ENCODE measurements around the gene CAVIN2. TPM values are rescaled to one million over a fixed set of nuclear protein-coding genes. Genes with fewer than 3 reads are reported as not detected.

The CAVIN2 gene
- total and polyA plus RNA-seq, 8 donors, result 73.6 to 129 (median 104) TPM

DNA sequence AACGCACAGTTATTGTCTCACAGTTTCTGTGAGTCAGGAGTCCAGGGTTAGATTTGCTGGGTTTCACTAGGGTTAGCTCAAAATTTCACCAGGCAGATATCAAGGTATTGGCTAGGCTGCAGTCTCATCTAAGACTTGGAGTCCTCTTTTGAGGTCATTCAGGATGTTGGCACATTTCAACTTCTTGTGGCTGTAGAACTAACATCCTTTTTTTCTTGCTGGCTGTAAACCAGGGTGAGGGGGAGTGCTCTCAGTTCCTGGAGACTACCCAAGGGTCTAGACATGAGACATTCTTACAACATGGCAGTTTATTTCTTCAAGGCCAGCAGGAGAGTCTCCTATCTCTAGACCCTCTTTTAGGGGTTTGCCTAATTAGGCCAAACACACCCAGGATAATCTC lies 12.8 kb upstream of the CAVIN2 start:
- Histone ChIP-seq H3K9me3 (no peaks in the 10 kb centered on the region), H3K27me3 (no peaks in the 10 kb centered on the region), H3K4me1 (peaks cover 1% of the 10 kb centered on the region in 2 donors), H3K27ac (no peak overlapping the region), H3K36me3 (no peaks in the 10 kb centered on the region), H3K4me3 (no peak overlapping the region)
- intact Hi-C loops (cut with DNase I), result no loop called here
- TF ChIP-seq, protein P1, sequence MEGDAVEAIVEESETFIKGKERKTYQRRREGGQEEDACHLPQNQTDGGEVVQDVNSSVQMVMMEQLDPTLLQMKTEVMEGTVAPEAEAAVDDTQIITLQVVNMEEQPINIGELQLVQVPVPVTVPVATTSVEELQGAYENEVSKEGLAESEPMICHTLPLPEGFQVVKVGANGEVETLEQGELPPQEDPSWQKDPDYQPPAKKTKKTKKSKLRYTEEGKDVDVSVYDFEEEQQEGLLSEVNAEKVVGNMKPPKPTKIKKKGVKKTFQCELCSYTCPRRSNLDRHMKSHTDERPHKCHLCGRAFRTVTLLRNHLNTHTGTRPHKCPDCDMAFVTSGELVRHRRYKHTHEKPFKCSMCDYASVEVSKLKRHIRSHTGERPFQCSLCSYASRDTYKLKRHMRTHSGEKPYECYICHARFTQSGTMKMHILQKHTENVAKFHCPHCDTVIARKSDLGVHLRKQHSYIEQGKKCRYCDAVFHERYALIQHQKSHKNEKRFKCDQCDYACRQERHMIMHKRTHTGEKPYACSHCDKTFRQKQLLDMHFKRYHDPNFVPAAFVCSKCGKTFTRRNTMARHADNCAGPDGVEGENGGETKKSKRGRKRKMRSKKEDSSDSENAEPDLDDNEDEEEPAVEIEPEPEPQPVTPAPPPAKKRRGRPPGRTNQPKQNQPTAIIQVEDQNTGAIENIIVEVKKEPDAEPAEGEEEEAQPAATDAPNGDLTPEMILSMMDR (IDR thresholded peaks at IDR 0.05), result no peak
- DNase-seq, result no peak
- ATAC-seq, result no peak

DNA sequence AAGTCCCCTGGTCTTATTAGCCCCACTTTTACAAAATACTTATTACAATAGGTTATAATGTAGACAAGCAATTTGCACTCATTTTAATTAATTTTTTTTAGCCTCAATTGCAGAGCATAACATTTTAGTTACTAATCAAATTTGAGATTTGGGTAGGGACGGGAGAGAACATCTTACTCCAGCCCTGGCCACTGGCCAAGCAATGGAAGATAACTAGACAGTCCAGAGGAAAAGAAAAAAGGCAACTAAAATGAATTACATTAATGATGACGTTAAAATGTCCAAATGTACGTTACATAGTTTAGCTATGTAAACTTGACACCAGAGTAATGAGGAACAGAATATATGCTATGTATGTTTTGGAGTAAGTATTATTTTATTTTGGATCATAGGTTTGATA lies 11.0 kb upstream of the CAVIN2 start:
- no peak overlapping the region for H3K4me3 ChIP-seq
- ATAC-seq, result no peak
- intact Hi-C loops (cut with DNase I), result no loop called here
- no peaks in the 10 kb centered on the region for H3K27me3 ChIP-seq
- DNase-seq, result no peak
- no peaks in the 10 kb centered on the region for H3K9me3 ChIP-seq
- peaks cover 0 to 6% of the 10 kb centered on the region in 2 donors for H3K4me1 ChIP-seq
- no peak overlapping the region for H3K27ac ChIP-seq
- H3K36me3 ChIP-seq, result no peaks in the 10 kb centered on the region
- TF ChIP-seq, protein P1 (IDR thresholded peaks at IDR 0.05), result no peak

DNA sequence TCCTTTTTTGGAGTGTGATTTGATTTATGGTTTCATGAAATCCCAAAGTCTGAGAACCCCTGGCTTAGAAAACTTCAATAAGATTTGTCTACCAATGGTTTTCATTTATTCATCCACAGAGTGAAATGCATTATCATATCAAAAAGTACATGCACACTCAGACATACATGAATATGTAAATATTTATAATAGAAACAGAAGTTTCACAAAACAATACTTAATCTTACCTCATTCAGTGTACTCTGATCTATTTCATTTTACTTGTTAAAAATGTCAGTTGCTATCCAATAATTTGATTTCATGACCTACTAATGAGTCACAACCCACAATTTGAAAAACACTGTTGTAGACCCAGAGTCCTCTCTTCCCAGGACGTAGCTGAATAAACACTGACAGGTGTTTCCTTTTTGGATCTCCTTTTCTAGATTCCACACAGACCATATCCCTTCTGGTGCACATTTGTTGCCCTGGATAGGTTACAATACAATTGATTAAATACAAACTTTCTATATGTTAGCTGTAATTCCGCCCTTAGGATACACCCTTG lies 10.4 kb upstream of the CAVIN2 start:
- Histone ChIP-seq H3K4me1 (peaks cover 0 to 6% of the 10 kb centered on the region in 2 donors), H3K9me3 (no peaks in the 10 kb centered on the region), H3K27me3 (no peaks in the 10 kb centered on the region), H3K27ac (no peak overlapping the region), H3K36me3 (no peaks in the 10 kb centered on the region), H3K4me3 (no peak overlapping the region)
- ATAC-seq, result peak; percentile 33
- TF ChIP-seq, protein P1 (IDR thresholded peaks at IDR 0.05), result no peak
- DNase-seq, result no peak
- intact Hi-C loops (cut with DNase I), result no loop called here

DNA sequence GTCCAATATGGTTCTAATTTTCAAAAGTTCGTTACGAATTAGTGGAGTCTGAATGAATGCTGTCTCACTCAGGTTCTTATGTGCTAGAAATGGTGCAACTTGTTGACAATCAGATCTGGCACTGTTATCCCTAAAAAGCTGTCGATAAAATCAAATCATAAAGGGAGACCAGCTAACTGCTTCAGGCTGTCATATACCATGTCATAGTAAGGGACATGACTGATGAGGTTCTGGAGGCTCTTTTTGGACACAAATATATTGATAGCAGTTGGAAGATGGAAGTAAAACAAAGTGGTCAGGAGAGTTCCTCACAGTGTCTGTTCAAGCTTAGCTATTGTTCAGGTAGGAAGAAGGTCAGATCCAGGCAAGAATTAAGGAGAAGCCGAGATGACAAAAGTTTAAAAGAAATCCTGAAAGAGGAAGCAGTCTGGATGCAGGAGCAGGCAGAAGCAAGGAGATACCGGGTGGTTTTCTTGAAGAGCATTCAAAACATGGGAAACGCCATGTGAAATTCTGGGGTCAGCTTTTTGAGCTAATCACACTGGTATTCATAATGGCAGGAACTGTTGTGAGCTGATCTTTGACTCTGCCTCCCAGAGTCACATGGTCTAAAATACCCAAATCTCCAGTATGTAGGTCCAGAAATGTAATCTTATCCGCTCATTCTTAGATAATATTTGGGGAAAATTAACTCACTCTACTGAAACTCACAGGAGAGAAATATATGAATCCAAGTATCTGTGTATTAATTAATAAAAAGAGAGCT lies 9.4 kb upstream of the CAVIN2 start:
- intact Hi-C loops (cut with DNase I), result no loop called here

DNA sequence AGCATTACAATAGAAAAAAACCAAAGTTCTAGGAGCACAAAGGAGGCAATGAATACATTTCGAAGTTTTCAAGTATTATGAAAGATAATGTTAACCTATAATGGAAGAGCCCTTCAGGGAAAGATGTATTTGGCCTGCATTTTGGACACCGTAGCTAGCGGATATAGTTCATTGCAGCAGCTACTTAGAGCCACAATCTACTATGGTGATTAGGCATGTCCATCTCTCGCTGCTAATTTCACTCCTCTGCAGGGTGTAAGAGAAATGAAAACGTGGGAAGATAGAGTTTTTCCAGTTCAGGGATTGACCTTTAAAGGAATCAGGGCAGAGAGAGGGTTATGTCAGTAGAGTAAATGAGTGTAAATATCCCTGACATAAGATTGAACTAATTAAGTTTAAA lies 8.5 kb upstream of the CAVIN2 start:
- TF ChIP-seq, protein P1 (IDR thresholded peaks at IDR 0.05), result no peak
- Histone ChIP-seq H3K4me1 (peaks cover 0 to 12% of the 10 kb centered on the region in 2 donors), H3K4me3 (no peak overlapping the region), H3K27me3 (no peaks in the 10 kb centered on the region), H3K27ac (no peak overlapping the region), H3K36me3 (no peaks in the 10 kb centered on the region), H3K9me3 (no peaks in the 10 kb centered on the region)
- DNase-seq (no peak), ATAC-seq (no peak)
- intact Hi-C loops (cut with DNase I), result no loop called here

More for the DNA sequence above, 9.4 kb upstream of the CAVIN2 start:
- DNase-seq (no peak), ATAC-seq (no peak)
- H3K27ac ChIP-seq, result no peak overlapping the region
- no peaks in the 10 kb centered on the region for H3K9me3 ChIP-seq
- TF ChIP-seq, protein P1 (IDR thresholded peaks at IDR 0.05), result no peak
- H3K36me3 ChIP-seq, result no peaks in the 10 kb centered on the region
- no peak overlapping the region for H3K4me3 ChIP-seq
- H3K27me3 ChIP-seq, result no peaks in the 10 kb centered on the region
- peaks cover 0 to 6% of the 10 kb centered on the region in 2 donors for H3K4me1 ChIP-seq

All from left lung (tissue), 10 donors.